GM20431 (cell line): ENCODE data around the gene BRPF1.
"Not testable (repeated sequence)": the region's sequence is repeated elsewhere in the genome, so short reads cannot be mapped to it uniquely, and the experiment has no call there.

Source experiments
- in situ Hi-C: fragments of 300-500 bp; cut with MseI, MboI; formaldehyde crosslinking; loops from one replicate; pipeline ENCODE4 v1.15.0; 2020; ENCODE audit warnings: low sequenced_read_pairs; ENCODE audit not compliant: unreplicated experiment

BRPF1 gene

DNA sequence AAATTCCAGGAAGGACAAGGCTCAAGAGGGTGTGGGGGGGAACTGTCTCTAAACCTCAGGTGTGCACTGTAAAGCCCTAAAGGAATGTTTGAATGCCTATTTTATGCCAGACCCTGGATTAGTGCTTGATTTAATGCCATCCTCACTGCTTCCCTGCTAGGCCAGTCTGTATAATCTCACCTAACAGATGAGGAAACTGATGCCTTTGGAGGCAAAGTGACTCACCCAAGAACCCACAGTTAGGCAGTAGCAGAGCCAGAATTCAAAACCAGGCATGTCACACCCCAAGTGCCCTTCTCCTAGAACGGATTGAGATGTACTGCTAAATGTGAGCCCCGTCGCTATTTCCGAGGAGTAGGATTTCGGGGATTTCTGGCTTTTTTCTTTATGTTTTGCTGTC lies 30.4 kb downstream of the BRPF1 start:
- in situ Hi-C loops, result no loop called here

DNA sequence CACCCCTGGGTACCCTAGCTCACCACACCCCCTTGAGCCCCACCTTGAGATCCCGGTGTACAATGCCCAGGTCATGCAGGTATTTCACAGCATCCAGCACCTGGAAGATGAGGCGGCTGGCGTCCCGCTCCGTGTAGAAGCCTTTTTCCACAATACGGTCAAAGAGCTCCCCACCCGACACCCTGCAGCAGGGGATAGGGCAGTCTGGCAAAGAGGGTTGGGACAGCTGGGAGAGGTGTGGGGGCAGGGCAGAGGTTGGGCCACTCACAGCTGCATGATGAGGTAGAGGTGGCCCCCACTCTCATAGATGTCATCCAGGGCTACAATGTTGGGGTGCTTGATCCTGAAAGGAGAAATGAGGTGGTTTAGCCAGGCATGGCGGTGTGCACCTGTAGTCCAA lies 31.3 kb downstream of the BRPF1 start:
- in situ Hi-C loops, result no loop called here

DNA sequence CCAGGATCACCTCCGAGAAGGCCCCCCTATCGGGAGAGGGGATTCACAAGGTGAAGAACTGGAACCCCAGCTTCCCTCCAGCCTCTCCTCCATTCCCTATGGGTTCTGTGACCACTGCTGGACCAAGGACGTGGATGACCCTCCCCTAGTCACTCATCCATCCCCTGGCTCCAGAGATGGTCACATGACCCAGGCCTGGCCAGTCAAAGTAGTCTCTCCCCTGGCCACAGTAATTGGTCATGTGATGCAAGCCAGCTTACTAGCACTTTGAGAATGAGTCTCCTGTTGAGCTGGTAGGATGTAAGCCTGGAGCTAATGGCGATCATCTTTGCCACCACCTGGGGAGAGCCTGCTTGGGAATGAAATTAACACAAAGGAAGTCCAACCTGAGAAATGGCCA lies 34.3 kb downstream of the BRPF1 start:
- in situ Hi-C loops, result no loop called here

GRCh38 chr3:9767418-9767817 lies 35.9 kb downstream of the BRPF1 start:
- in situ Hi-C loops, result no loop called here

- in situ Hi-C loops, result no loop called here
These were observed 36.7 kb downstream of the BRPF1 start for GRCh38 chr3:9768141-9768775.

DNA sequence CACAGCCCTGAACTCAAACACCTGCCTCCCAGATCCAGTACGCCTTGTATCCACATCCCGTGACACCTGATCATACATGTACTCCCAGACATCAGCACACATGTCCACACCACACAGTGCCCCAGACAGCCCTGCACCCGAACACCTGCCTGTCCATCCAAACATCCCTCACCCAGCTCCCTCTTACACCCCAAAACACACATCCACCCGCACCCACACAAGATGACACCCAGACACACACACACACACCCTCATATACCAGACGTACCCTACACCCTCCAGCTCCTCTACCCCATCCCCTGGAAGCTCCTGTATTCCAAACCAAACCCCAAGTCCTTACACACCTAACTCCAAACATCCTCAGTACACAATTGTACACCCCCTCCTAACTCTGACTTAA lies 37.5 kb downstream of the BRPF1 start:
- in situ Hi-C loops, result no loop called here

- in situ Hi-C loops, result no loop called here
These were observed 38.1 kb downstream of the BRPF1 start, which contains the start of gene CAMK1 for GRCh38 chr3:9769426-9770275. Gene CAMK1, minus strand, starts transcription at chr3:9769947. Its CDS starts 2,198 bp downstream, at chr3:9767749.

GRCh38 chr3:9770276-9770812 lies 38.8 kb downstream of the BRPF1 start:
- in situ Hi-C loops, result no loop called here

DNA sequence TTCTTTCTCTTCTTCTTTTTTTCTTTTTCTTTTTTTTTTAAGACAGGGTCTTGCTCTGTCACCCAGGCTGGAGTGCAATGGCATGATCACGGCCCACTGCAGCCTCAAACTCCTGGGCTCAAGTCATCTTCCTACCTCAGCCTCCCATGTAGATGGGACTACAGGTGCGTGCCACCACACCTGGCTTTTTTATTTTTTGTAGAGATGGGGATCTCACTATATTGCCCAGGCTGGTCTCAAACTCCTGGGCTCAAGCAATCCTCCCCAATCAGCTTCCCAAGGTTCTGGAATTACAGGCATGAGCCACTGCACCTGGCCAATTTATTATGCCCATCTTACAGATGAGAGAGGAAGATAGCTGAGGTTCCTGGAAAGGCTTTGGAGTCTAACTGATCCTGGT lies 39.5 kb downstream of the BRPF1 start:
- in situ Hi-C loops, result not testable (repeated sequence)

DNA sequence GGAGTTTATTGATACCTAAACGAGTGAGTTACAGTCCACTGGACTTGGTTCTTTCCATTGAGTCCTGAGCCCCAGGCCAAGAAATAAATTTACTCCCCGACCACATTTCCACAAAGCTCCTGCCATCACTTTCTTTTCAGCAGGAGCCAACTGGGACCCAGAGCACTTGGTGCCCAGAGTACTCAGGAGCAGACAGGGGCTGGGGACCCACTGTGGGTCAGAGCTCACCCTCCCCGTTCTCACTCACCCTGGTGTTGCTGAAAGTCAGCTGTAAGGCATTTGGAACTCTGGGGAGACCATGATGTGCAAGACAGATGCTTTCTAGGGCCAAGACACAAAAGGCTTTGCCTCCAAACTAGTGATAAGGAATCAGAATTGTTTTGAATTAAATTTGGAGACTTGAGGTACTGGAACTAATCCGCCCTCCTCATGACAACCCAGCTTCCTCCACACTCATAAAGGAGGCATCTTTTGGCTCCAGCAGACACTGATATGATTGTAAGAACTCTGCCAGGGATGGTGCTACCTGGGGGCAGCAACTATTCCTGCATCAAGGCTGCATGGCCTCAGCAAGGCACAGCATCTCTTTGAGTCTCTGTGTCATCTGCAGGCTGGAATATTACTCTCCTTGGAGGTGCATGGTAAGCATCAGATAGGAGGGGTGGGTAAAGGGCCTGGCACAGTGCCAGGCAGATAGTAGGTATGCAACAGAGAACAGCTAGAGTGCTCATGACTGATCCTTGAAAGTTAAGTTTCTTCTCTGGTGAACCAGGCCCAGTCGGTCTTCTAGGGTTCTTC lies 45.6 kb downstream of the BRPF1 start:
- in situ Hi-C loops, result no loop called here

DNA sequence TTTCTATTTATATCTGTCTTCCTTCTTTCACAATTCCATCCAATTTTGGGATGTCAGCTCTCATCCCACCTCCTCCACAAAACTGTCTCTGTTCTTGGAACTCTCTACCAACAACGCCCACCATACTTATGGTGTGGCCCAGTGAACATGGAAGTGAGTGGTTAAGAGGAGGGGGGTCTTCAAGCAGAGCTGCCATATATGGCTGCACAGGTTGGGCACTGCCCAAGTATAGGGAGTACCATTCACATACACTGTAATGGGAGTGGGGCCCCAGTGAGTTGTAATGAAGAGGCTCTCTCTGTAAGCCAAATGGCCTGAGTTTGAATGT lies 46.1 kb downstream of the BRPF1 start:
- in situ Hi-C loops, result no loop called here

- in situ Hi-C loops, result no loop called here
These were observed 46.9 kb downstream of the BRPF1 start for GRCh38 chr3:9778143-9779074.

- in situ Hi-C loops, result no loop called here
These were observed 47.6 kb downstream of the BRPF1 start for GRCh38 chr3:9779075-9779593.

DNA sequence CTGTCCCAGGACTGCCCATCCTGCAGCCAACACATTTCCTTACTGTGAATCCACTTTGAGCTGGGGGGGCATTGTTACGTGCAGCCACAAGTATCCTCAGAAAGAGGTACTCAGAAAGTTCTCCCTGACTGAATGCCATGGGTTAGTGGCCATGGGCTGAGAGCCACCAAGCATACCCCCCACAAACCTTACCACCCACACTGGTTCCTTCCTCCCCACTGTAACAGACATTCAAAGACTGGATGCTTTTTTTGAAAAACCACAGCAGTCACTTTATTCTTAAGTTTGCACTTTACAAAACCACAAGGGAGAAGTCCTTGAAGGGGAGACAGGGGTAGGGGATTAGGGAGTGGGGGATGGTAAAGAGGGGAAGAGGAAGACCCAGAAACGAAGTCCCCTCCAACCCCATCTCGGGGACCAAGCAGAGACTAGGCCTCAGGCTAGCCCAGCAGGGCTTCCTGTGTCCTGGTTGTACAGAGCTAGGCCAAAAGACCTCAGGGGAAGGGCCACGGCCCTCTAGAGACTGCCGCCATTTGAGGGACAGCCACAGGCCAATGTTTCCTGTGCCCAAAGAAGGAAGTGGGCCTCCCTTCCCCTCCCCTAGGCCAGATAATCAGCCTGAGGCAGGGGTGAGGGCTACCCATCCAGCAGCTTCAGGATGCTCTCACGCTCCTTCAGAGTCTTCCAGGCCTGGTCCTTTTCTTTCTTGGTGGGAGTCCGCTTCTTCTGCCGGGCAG lies 48.4 kb downstream of the BRPF1 start:
- in situ Hi-C loops, result no loop called here

- in situ Hi-C loops, result no loop called here
These were observed 48.9 kb downstream of the BRPF1 start for GRCh38 chr3:9780458-9780812.

DNA sequence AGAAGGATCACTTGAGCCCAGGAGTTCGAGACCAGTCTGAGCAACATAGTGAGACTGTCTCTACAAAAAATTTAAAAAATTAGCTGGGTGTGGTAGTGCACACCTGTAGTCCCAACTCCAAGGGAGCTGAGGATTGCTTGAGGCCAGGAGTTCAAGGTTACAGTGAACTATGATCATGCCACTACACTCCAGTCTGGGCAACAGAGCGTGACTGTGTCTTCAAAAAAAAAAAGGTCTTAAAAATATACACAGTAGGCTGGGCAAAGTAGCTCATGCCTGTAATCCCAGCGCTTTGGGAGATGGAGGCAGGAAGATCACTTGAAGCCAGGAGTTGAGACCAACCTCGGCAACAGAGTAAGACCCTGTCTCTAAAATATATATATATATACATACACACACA lies 49.4 kb downstream of the BRPF1 start:
- in situ Hi-C loops, result no loop called here

DNA sequence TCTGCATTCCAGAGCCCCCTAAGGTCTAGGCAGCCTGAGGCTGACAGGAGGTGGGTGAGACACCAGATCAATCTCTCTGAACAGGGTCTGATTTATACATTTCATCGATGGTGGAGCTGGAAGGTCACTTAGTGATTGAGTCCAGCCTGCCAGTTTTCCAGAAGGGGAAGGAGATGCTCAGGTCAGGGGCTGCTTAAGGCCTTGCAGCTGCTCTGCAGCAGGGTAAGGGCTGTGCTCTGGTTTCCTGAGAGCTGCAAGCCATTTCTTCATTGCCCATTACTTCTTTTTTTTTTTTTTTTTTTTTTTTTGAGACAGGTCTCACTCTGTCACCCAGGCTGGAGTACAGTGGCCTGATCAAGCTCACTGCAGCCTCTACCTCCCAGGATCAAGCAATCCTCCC lies 50.0 kb downstream of the BRPF1 start:
- in situ Hi-C loops, result no loop called here

DNA sequence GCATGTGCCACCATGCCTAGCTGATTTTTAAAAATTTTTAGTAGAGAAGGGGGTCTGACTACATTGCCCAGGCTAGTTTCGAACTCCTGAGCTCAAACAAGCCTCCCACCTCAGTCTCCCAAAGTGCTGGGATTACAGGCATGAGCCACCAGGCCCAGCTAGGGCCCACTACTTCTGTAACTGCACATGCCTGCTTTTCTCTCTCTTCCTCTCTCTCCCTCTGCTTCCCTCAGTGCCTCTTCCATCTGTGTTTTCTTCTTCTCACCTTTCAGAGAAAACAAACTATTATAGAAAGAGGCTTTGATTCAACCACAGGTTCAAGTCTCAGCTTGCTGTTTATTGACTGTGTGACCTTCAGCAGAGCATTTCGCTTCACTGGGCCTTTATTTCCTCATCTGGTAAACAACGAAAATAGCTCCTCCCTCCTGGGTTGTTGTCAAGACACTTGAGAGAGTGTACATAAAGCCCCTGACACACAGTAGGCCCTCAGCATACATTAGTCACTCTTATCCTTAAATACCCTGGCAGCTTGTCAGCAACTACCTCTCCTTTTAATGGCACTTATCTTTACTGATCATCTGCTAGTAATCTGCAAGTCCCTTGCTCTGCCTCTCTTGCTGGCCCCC lies 50.6 kb downstream of the BRPF1 start:
- in situ Hi-C loops, result no loop called here
